RWPE1 (cell line): ENCODE measurements around the gene TLCD3A.
A peak's percentile ranks its signal among the peaks of the same experiment; 100 is the strongest.

Experiments
- CTCF ChIA-PET: fragments of 350-600 bp; sonication (Branson Sonifier 250); formaldehyde crosslinking; extraction: SDS; loops from one replicate; lab custom pipeline; 2021; lab: Yijun Ruan, JAX
- POLR2A ChIA-PET: fragments of 400-600 bp; formaldehyde crosslinking; extraction: SDS; loops from one replicate; lab custom pipeline; 2020; ENCODE audit warnings: antibody characterized with exemption; ENCODE audit not compliant: low non-redundant PET; lab: Yijun Ruan, JAX
- DNase-seq: peaks from one replicate; pipeline ENCODE4 v3.0.0; 2012; ENCODE audit warnings: low spot score
- H3K27ac ChIP-seq: fragments of 450-650 bp; 2 replicates; pipeline ENCODE4 v1.5.1; 2017
- TF ChIP-seq, protein P1 (sequence below): fragments of 450-650 bp; conservative IDR thresholded peaks from 2 replicates; pipeline ENCODE4 v1.5.1; 2017; ENCODE audit warnings: low read depth, mild to moderate bottlenecking

The TLCD3A gene

DNA sequence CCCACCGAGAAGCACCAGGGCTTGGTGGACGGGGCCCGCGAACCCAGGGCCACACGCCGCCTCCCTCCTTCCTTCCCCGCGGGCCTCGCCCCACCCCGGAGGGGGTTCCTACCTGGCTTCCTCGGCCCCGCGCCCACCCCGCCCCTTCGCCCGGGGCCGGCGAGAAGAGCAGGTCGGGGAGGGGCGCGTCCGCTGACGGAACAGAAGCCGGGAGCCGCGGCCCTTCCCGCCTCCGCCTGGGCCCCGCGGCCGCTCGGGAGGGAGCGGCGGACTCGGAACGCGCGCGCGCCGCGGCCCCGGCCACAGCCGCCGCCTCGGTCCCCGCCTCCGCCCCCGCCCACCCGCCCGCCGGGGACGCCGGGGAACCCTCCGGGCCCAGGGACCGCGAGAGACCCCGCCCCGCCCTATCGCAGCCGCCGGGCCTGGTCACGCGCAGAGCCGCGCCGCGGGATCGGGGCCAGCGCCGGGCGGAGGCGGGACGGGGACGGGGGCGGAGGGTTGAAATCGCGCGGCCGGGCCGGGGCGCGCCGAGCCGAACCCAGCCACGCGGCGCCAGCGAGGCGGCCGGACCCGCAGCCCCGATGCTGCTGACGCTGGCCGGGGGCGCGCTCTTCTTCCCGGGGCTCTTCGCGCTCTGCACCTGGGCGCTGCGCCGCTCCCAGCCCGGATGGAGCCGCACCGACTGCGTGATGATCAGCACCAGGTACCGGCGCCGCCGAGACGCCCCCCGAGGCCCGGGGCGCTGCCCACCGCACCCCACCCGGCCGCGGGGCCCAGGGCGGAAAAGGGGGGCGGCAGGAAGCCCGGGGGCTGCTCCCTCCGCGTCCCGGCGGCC is at the start of gene TLCD3A:
TSS of gene TLCD3A (plus strand) at position 530 of the 835 bp plus-strand sequence. CDS start at position 582, 52 bp downstream.
- peak within 1 kb of the TSS; percentile 94 for H3K27ac ChIP-seq
- CTCF ChIA-PET: interaction anchor here (0.5 kb wide), 1 partner anchor 320 kb away, joined by 4 read pairs; no protein-coding TSS in a partner anchor
- POLR2A ChIA-PET: no interaction called here
- peak; percentile 73 for DNase-seq
- TF ChIP-seq, protein P1, sequence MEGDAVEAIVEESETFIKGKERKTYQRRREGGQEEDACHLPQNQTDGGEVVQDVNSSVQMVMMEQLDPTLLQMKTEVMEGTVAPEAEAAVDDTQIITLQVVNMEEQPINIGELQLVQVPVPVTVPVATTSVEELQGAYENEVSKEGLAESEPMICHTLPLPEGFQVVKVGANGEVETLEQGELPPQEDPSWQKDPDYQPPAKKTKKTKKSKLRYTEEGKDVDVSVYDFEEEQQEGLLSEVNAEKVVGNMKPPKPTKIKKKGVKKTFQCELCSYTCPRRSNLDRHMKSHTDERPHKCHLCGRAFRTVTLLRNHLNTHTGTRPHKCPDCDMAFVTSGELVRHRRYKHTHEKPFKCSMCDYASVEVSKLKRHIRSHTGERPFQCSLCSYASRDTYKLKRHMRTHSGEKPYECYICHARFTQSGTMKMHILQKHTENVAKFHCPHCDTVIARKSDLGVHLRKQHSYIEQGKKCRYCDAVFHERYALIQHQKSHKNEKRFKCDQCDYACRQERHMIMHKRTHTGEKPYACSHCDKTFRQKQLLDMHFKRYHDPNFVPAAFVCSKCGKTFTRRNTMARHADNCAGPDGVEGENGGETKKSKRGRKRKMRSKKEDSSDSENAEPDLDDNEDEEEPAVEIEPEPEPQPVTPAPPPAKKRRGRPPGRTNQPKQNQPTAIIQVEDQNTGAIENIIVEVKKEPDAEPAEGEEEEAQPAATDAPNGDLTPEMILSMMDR: no peak

DNA sequence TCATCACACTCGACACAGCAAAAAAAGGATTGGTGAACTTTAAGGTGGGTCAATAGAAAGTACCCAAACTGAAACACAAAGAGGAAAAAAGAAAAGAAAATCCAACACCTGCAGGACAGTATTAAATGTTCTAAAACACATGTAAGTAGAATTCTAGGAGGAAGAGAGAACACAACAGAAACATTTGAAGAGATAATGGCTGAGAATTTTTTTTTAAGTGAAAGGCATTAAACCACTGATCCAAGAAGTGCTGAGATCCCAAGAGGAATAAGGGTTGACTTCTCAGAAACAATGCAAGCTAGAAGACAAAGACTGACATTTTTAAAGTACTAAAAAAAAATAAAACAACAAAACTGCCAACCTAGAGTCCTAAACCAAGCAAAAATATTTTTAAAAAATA is 49.4 kb upstream of the TLCD3A start:
- CTCF ChIA-PET: no interaction called here
- POLR2A ChIA-PET: no interaction called here
- TF ChIP-seq, protein P1: no peak
- H3K27ac ChIP-seq: no peak overlapping the region
- DNase-seq: no peak

DNA sequence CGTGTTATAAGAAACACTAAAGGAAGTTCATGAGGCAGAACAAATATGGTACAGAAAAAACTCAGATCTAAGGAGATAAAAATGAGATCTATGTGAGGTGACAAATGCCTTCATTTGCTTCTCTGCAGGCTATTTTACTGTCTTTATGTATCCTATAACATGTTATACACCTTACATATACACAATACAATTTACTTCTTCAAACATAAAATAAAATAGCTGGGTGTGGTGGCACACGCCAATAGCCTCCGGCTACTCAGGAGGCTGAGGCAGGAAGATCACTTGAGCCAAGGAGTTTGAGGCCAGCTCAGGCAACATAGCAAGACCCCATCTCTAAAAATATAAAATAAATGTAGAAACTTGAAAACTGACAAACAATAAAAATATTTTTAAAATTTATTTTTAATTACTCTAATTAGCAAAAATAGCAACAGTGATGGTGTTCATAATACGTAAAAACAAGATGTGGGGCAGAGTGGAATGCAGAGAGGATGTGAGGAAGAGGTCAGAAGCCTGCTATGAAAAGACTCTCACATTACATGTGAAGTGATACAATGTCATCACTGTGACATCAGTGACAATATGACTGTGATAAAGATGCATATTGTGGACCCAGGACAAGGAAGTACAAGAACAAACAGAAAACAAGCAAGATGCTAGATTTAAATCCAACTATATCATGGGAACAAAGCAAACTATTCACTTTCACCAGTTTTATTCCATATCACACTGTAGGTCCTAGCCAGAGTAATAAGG is 48.7 kb upstream of the TLCD3A start:
- TF ChIP-seq, protein P1: no peak
- no peak for DNase-seq
- H3K27ac ChIP-seq: no peak overlapping the region
- ChIA-PET POLR2A (no interaction called here), CTCF (interaction anchor here (0.6 kb wide), 1 partner anchor 373 kb away, joined by 3 read pairs; no protein-coding TSS in a partner anchor)

DNA sequence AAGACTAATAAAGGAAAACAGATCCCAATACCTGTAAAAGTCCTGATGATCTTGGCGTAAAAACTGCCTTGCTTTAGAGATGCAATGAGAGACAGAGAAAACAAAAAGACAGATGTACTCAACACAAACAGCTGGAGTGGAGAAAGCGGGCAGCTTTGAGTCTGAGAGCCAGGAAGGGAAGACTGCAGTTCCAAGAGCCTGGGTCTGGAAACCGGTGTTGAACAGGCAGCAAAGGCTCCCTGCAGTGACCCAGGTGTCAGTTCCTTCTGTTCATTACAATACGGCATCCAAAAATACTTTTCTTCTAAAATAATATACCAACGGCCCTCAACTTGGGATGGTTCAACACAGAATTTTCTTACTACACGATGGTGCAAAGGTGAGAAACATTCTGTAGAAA is 47.4 kb upstream of the TLCD3A start:
- H3K27ac ChIP-seq: no peak overlapping the region
- TF ChIP-seq, protein P1: no peak
- DNase-seq: no peak
- POLR2A ChIA-PET: no interaction called here
- CTCF ChIA-PET: interaction anchor here (1.7 kb wide), 1 partner anchor 15 kb away, joined by 5 read pairs; no protein-coding TSS in a partner anchor

DNA sequence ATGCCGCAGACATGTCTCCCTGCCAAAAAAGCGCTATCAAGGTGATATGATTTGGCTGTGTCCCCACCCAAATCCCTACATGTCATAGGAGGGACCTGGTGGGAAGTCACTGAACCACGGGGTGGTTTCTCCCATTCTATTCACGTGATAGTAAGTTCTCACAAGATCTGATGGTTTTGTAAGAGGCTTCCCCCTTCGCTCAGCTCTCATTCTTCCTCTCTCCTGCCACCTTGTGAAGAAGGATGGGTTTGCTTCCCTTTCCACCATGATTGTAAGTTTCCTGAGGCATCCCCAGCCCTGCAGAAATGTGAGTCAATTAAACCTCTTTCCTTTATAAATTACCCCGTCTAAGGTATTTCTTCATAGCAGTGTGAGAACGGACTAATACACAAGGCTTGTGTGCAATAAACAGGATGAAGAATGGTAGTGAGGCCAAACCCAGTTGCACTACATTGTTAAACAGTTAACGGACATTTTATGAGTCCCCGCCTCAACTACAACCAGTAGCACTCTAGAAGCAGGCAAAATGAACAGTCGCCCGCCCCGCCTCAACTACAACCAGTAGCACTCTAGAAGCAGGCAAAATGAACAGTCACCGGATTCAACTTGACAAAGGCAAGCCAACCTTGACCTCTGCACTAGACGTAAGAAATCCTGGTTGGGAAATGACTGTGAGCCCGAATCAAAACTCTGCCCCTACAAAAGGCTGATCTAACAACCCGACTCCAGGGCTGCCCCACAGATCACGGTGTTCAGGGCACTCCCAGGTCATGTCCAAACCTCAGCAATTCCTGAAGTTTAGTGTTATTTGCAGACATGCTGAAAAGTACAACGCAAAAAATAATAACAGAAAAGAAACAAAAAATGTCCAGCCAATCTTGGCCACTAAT is 44.1 kb upstream of the TLCD3A start:
- no peak for DNase-seq
- H3K27ac ChIP-seq: no peak overlapping the region
- POLR2A ChIA-PET: no interaction called here
- CTCF ChIA-PET: no interaction called here
- TF ChIP-seq, protein P1: no peak
